Panc1 (cell line): ENCODE data around the gene CORT. TPM values are rescaled to one million over a fixed set of nuclear protein-coding genes. Genes with fewer than 3 reads are reported as not detected.

ENCODE experiments used
- ATAC-seq: fragments of 200-7000 bp; cut with Tn5 transposase; 2 replicates; pipeline ENCODE4 v1.9.1; 2020; ENCODE audit warnings: mild to moderate bottlenecking, moderate library complexity
- BruUV-seq: library from RNA; stranded (reverse); fragments of 400-500 nt; replicated peaks from 2 replicates; lab custom pipeline; 2021; lab: Mats Ljungman, UMichigan
- CTCF ChIA-PET: fragments of 300-600 bp; sonication (Branson Sonifier 250); formaldehyde crosslinking; loops from one replicate; lab custom pipeline; 2022; ENCODE audit warnings: antibody characterized with exemption; lab: Charles Lee
- POLR2A ChIA-PET: fragments of 300-600 bp; sonication (Branson Sonifier 250); formaldehyde crosslinking; loops from one replicate; lab custom pipeline; 2022; ENCODE audit warnings: antibody characterized with exemption; lab: Charles Lee
- DNase-seq: peaks from one replicate; pipeline ENCODE4 v3.0.0-alpha.2; 2010; ENCODE audit warnings: low read depth, low spot score
- H3K27ac ChIP-seq: 2 replicates; pipeline ENCODE4 v1.5.1; 2011; ENCODE audit warnings: mild to moderate bottlenecking, low read length, inconsistent platforms
- H3K27me3 ChIP-seq: fragments of 200-500 bp; sonication (Bioruptor generic); 2 replicates; pipeline ENCODE4 v1.6.0; 2014; ENCODE audit warnings: low read length, inconsistent platforms; ENCODE audit not compliant: control insufficient read depth, insufficient read depth
- H3K36me3 ChIP-seq: fragments of 200-500 bp; sonication (Bioruptor generic); 2 replicates; pipeline ENCODE4 v1.5.1; 2014; ENCODE audit warnings: inconsistent platforms, mild to moderate bottlenecking, low read length, moderate library complexity; ENCODE audit not compliant: control insufficient read depth, insufficient read depth
- H3K4me1 ChIP-seq: 2 replicates; pipeline ENCODE4 v1.5.1; 2011; ENCODE audit warnings: inconsistent platforms, mild to moderate bottlenecking, low read length, moderate library complexity; ENCODE audit not compliant: control insufficient read depth, insufficient read depth
- H3K4me3 ChIP-seq, 2 experiments: 2 replicates each; pipeline ENCODE4 v1.5.1; 2011 to 2012; ENCODE audit warnings: low read depth in 2 of 2, low read length in 2 of 2, mild to moderate bottlenecking in 2 of 2, inconsistent platforms in 1 of 2, moderate library complexity in 1 of 2
- H3K9me3 ChIP-seq: fragments of 200-500 bp; sonication (Bioruptor generic); 2 replicates; pipeline ENCODE4 v1.5.1; 2014; ENCODE audit warnings: low read depth, mild to moderate bottlenecking, inconsistent platforms, low read length, moderate library complexity; ENCODE audit not compliant: control insufficient read depth, insufficient read depth
- CTCF ChIP-seq: fragments of 450-650 bp; IDR thresholded peaks from 2 replicates; pipeline ENCODE4 v1.5.1; 2017; ENCODE audit warnings: mild to moderate bottlenecking
- POLR2AphosphoS5 ChIP-seq: IDR thresholded peaks from 2 replicates; pipeline ENCODE4 v1.6.1; 2012; ENCODE audit warnings: mild to moderate bottlenecking, low read depth, low read length, moderate library complexity
- REST ChIP-seq, 2 experiments: IDR thresholded peaks; 2 replicates each; pipeline ENCODE4 v1.6.1; 2011 to 2012; ENCODE audit warnings: low read depth in 2 of 2, control low read depth in 1 of 2, low read length in 1 of 2, mild to moderate bottlenecking in 1 of 2, moderate library complexity in 1 of 2; ENCODE audit not compliant: insufficient read depth in 1 of 2
- SIN3A ChIP-seq: IDR thresholded peaks from 2 replicates; pipeline ENCODE4 v1.6.1; 2012; ENCODE audit warnings: low read depth, mild to moderate bottlenecking, low read length, moderate library complexity, borderline replicate concordance; ENCODE audit not compliant: insufficient read depth
- TCF7L2 ChIP-seq: IDR thresholded peaks from 2 replicates; pipeline ENCODE4 v1.6.1; 2011; ENCODE audit warnings: mild to moderate bottlenecking, low read depth, low read length, inconsistent platforms
- in situ Hi-C: cut with HindIII; loops from 2 replicates; pipeline ENCODE4 v1.10.0; 2016; ENCODE audit warnings: low sequenced_read_pairs, low pct_unique_long_range_greater_than_20kb
- intact Hi-C: fragments of 100-400 bp; cut with micrococcal nuclease; formaldehyde crosslinking; loops from one replicate; pipeline ENCODE4 v1.10.0; 2022; ENCODE audit not compliant: unreplicated experiment
- total RNA-seq: library from RNA; stranded (reverse); gene quantifications from one replicate; pipeline ENCODE4 v1.2.1, GENCODE V29; 2021; ENCODE audit not compliant: unreplicated experiment

CORT gene
- total RNA-seq, 1 experiment from 2014 or later = 0.41 TPM

GRCh38 chr1:10419351-10419750, 30.5 kb upstream of the CORT start:
- no peak overlapping the region for H3K27ac ChIP-seq
- ATAC-seq (no peak), DNase-seq (no peak)
- TF ChIP-seq CTCF (no peak), POLR2AphosphoS5 (no peak), REST (IDR thresholded peaks at IDR 0.05; ENCODE audit: insufficient read depth in 1 of 2, low read depth in 2 of 2, low read length in 1 of 2) (no peak), SIN3A (no peak), TCF7L2 (no peak)
- H3K27me3 ChIP-seq = no peaks in the 10 kb centered on the region
- ChIA-PET POLR2A (no interaction called here), CTCF (no interaction called here)
- in situ Hi-C loops (no loop called here), intact Hi-C loops (no loop called here)
- no peaks in the 10 kb centered on the region for H3K4me1 ChIP-seq
- BruUV-seq = no TSS peak
- H3K36me3 ChIP-seq = peaks cover 14% of the 10 kb centered on the region
- no peaks in the 10 kb centered on the region for H3K9me3 ChIP-seq
- no peak overlapping the region for H3K4me3 ChIP-seq

GRCh38 chr1:10421637-10422036, 28.2 kb upstream of the CORT start:
- intact Hi-C loops = no loop called here
- no peak overlapping the region for H3K4me3 ChIP-seq
- in situ Hi-C loops = no loop called here
- CTCF ChIA-PET = no interaction called here
- no peaks in the 10 kb centered on the region for H3K27me3 ChIP-seq
- no peaks in the 10 kb centered on the region for H3K4me1 ChIP-seq
- no peak for DNase-seq
- TF ChIP-seq POLR2AphosphoS5 (no peak), REST (IDR thresholded peaks at IDR 0.05; ENCODE audit: insufficient read depth in 1 of 2, low read depth in 2 of 2, low read length in 1 of 2) (no peak), CTCF (no peak), SIN3A (no peak), TCF7L2 (no peak)
- peaks cover 5% of the 10 kb centered on the region; the same call in 1 of the 2 replicates for H3K36me3 ChIP-seq
- POLR2A ChIA-PET = no interaction called here
- no TSS peak for BruUV-seq
- ATAC-seq = no peak
- H3K27ac ChIP-seq = no peak overlapping the region
- no peaks in the 10 kb centered on the region for H3K9me3 ChIP-seq
